ENCODE measurements around the gene JCHAIN.
A peak's percentile ranks its signal among the peaks of the same experiment; 100 is the strongest.

The JCHAIN gene

DNA sequence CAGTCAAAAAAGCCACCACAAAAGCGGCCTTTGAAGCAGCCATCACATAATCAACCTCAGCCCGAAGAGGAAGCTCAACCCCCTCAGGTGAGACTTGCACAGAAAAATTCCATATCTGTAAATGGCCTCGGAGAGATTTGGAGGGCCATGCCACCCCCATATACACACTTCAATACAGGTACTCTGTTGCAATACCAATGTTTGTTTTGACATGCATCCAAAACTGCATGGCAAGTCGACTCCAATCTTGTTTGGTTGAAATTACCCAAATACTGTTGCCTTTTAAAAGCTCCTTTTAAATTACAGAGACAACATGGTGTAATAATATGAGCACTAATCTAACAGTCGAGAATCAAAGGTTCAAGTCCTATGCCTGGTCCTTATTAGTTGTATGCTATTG, 31.8 kb downstream of the JCHAIN start:
- DNase-seq, result no peak

DNA sequence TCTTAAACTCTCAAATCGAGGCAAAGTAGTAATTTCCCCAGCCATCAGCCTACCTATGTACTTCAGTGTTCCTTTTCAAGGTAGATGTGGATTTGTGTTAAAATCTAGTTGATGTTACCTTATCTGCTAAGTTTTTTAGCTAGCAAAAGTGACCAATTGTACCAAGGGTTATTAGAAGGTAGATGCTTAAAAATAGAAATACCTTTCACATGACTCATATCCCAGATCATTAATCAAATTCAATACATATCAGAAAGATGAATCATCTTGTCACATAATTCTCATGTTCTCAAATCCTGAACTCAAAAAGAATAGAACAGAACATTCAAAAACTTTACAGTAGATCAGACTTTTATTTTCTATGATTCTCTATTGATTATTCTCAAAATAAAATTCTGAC, 34.3 kb downstream of the JCHAIN start:
- no peak for DNase-seq

GRCh38 chr4:70630162-70630561, 36.1 kb downstream of the JCHAIN start:
- DNase-seq, result no peak

DNA sequence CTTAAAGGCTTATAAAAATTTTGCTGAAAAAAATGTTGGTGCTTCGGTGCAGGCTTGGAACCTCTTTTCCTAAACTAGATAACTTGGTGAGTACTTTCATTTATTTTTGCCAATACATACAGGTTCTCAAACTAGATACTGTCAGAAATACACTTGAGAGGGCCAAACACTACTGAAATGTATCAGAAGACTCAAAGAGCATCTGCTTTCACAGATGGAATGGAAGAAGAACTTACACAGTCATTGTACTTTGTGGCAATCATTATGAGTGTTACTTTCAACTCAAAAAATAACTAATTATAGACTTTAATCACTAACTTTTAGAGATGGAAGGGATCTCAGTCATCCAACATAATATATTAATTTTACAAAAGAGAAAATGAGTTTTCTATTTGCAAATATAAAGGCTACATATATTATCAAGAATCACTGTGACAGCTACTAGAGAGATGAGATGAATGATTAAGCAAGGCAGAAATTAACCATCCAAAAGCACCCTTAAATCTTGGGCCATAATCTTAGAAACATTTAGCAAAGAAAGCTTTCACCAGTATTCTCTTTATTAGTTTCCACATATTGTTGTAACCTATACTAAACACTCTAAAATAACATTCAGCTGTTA, 36.7 kb downstream of the JCHAIN start:
- DNase-seq, result no peak

GRCh38 chr4:70628444-70628843, 37.9 kb downstream of the JCHAIN start, which contains the start of gene ENAM:
ENAM (plus strand) TSS chr4:70628744; CDS start chr4:70629501, 757 bp downstream.
- DNase-seq, result no peak

- no peak for DNase-seq
Measured at GRCh38 chr4:70627620-70628019, 38.7 kb downstream of the JCHAIN start.

- no peak for DNase-seq
Measured at GRCh38 chr4:70624226-70624793, 42.0 kb downstream of the JCHAIN start.

- DNase-seq, result no peak
Measured at GRCh38 chr4:70623323-70623722, 43.0 kb downstream of the JCHAIN start.

DNA sequence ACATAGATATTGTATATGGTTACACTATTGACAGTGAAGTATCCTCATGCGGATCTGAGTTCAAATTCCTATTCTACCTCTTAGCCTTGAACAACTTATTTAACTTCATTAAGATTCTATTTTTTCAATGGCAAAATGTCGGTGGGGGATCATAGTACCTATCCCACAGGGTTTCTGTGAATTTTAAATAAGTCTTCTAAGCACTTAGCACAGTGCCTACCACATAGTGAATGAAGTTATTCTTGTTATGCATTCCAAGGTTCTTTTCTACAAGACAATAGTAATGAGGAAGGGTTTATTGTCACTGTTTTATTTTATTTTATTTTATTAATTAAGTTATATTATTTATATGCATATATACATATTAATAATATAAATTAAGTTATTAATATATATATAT, 46.5 kb downstream of the JCHAIN start:
- DNase-seq, result no peak

GRCh38 chr4:70619288-70619687, 47.0 kb downstream of the JCHAIN start:
- DNase-seq, result no peak

DNA sequence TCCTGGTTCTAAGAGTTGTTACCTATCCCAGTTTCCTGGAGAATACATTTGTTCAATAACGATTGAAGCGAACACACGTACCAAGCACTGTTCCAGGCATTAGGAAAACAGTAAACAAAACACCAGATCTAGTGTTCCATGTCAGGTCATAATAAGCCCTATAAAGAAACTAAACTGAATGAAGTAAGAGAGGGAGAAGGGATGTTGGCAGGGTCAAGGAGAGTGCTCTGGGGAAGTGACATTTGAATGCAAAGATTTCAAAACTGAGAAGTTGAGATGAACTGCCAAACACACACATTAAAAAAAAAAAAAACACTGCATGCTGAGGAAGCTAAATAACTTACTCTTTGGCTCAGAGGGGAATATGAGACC, 52.1 kb downstream of the JCHAIN start:
- no peak for DNase-seq

GRCh38 chr4:70613306-70614183, 52.8 kb downstream of the JCHAIN start:
- DNase-seq, result peak; percentile 20

DNA sequence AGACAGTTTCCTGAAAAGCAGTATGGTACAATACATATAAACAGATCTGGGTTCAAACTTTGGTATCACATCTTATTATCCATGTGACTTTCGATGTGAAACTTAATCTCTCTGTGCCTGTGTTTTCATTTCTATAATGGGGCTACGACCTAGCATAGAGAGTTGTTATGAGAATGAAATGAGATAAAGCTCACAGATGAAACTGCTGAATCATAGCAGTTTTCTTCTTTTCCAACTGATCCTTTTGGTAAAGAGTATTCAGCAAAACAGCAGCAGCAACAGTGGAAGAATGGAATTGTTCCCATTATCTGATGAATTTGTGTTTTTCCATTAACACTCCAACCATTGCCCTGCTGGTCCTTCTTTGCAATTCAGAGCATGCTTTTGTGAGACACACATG, 58.0 kb downstream of the JCHAIN start:
- no peak for DNase-seq

- no peak for DNase-seq
Measured at GRCh38 chr4:70607334-70607853, 58.9 kb downstream of the JCHAIN start.

- no peak for DNase-seq
Measured at GRCh38 chr4:70606459-70606858, 59.8 kb downstream of the JCHAIN start.
